ENCODE data around the gene EXOSC5. TPM values are rescaled to one million over a fixed set of nuclear protein-coding genes. Genes with fewer than 3 reads are reported as not detected.
A peak's percentile ranks its signal among the peaks of the same experiment; 100 is the strongest.

EXOSC5 gene
- total RNA-seq, 2 experiments from 2014 or later, result 40.0 to 55.8 TPM

DNA sequence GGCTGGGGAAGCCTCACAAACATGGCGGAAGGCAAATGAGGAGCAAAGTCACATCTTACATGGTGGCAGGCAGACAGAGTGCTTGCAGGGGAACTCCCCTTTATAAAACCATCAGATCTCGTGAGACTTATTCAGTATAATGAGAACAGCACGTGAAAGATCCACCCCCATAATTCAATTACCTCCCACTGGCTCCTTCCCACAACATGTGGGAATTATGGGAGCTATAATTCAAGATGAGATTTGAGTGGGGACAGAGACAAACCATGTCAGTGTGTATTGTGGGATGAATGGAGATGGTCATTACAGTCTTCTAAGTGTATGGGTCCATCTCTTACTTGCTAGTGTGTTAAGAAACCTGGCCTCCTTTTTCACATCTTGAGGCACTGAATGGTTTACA, 4.9 kb upstream of the EXOSC5 start:
- POLR2A ChIA-PET, result no interaction called here
- intact Hi-C loops (cut with micrococcal nuclease; ENCODE audit: unreplicated experiment), result no loop called here
- Histone ChIP-seq H3K27ac (ENCODE audit: low read depth, low read length, poor library complexity, severe bottlenecking) (no peak overlapping the region), H3K9me3 (ENCODE audit: low read length) (no peaks in the 10 kb centered on the region), H3K9me2 (ENCODE audit: insufficient read depth, low read length) (no peaks in the 10 kb centered on the region), H3K4me2 (ENCODE audit: low read length) (no peak overlapping the region), H3K4me1 (ENCODE audit: insufficient read depth, low read length, poor library complexity, severe bottlenecking) (peaks cover 12% of the 10 kb centered on the region), H2AFZ (ENCODE audit: low read length) (no peak overlapping the region), H3K36me3 (ENCODE audit: insufficient read depth, low read length) (no peaks in the 10 kb centered on the region), H3K4me3 (ENCODE audit: low read depth, low read length, poor library complexity, severe bottlenecking) (no peak overlapping the region), H3K79me2 (ENCODE audit: insufficient read depth, low read depth, low read length) (peaks cover 13% of the 10 kb centered on the region; the same call in 1 of the 2 replicates), H4K20me1 (ENCODE audit: insufficient read depth, low read length) (no peaks in the 10 kb centered on the region)
- CTCF ChIA-PET (ENCODE audit: unreplicated experiment), result interaction anchor here (1.0 kb wide), 1 partner anchor 37 kb away, joined by 3 read pairs; the partner anchor contains the start of gene DMAC2
- no TSS peak for BruUV-seq (replicated peaks)
- DNase-seq (ENCODE audit: low spot score), result no peak
- TF ChIP-seq, protein P1, sequence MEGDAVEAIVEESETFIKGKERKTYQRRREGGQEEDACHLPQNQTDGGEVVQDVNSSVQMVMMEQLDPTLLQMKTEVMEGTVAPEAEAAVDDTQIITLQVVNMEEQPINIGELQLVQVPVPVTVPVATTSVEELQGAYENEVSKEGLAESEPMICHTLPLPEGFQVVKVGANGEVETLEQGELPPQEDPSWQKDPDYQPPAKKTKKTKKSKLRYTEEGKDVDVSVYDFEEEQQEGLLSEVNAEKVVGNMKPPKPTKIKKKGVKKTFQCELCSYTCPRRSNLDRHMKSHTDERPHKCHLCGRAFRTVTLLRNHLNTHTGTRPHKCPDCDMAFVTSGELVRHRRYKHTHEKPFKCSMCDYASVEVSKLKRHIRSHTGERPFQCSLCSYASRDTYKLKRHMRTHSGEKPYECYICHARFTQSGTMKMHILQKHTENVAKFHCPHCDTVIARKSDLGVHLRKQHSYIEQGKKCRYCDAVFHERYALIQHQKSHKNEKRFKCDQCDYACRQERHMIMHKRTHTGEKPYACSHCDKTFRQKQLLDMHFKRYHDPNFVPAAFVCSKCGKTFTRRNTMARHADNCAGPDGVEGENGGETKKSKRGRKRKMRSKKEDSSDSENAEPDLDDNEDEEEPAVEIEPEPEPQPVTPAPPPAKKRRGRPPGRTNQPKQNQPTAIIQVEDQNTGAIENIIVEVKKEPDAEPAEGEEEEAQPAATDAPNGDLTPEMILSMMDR (conservative IDR thresholded peaks at IDR 0.05; ENCODE audit: low read length), result no peak
- no peak for TF ChIP-seq EZH2phosphoT487 (IDR thresholded peaks at IDR 0.05; ENCODE audit: borderline replicate concordance, low read depth, low read length)

DNA sequence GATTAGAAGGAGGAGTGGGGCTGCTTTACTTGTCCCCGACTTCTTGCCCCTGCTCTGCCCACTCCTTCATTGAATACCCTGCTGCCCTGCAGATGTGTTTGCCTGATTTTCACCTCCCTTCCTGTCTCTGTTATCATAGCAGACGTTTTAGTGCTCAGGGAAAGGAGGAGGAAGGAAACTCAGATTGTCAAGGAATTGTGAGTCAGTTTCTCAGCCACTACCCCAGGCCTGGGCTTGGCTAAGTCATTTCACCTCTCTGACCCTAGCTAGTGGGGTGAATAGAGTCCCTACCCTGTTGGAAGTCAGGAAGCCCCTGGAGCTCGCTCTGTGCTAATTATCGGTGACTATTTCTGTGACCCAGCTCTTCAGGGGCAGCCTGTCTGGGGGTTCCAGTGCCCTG, 4.3 kb upstream of the EXOSC5 start:
- DNase-seq (ENCODE audit: low spot score), result no peak
- CTCF ChIA-PET (ENCODE audit: unreplicated experiment), result interaction anchor here (1.0 kb wide), 1 partner anchor 38 kb away, joined by 3 read pairs; the partner anchor contains the start of gene DMAC2
- TF ChIP-seq EZH2phosphoT487 (IDR thresholded peaks at IDR 0.05; ENCODE audit: borderline replicate concordance, low read depth, low read length), result no peak
- TF ChIP-seq, protein P1 (conservative IDR thresholded peaks at IDR 0.05; ENCODE audit: low read length), result no peak
- Histone ChIP-seq H3K36me3 (ENCODE audit: insufficient read depth, low read length) (no peaks in the 10 kb centered on the region), H4K20me1 (ENCODE audit: insufficient read depth, low read length) (no peaks in the 10 kb centered on the region), H3K9me3 (ENCODE audit: low read length) (no peaks in the 10 kb centered on the region), H2AFZ (ENCODE audit: low read length) (no peak overlapping the region), H3K4me1 (ENCODE audit: insufficient read depth, low read length, poor library complexity, severe bottlenecking) (peaks cover 12% of the 10 kb centered on the region), H3K4me2 (ENCODE audit: low read length) (no peak overlapping the region), H3K27ac (ENCODE audit: low read depth, low read length, poor library complexity, severe bottlenecking) (no peak overlapping the region), H3K9me2 (ENCODE audit: insufficient read depth, low read length) (no peaks in the 10 kb centered on the region), H3K79me2 (ENCODE audit: insufficient read depth, low read depth, low read length) (peaks cover 18% of the 10 kb centered on the region), H3K4me3 (ENCODE audit: low read depth, low read length, poor library complexity, severe bottlenecking) (no peak overlapping the region)
- POLR2A ChIA-PET, result no interaction called here
- BruUV-seq (replicated peaks), result no TSS peak
- intact Hi-C loops (cut with micrococcal nuclease; ENCODE audit: unreplicated experiment), result no loop called here

DNA sequence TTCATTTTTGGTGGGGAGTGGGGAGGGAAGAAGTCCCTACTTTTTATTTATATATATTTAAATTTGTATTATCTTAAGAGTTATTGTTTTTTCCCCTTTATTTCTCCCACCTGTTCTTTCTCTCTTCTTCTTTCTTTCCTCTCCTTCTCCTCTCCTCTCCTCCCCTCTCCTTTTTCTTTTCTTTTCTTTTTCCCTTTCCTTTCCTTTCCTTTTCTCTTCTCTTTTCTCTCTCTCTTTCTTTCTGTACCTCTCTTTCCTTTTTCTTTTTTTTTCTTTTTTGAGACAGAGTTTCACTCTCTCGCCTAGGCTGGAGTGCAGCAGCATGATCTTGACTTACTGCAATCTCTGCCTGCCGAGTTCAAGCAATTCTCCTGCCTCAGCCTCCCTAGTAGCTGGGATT, 2.4 kb upstream of the EXOSC5 start:
- H3K79me2 ChIP-seq (ENCODE audit: insufficient read depth, low read depth, low read length), result peaks cover 34% of the 10 kb centered on the region
- peaks cover 3% of the 10 kb centered on the region; the same call in 1 of the 2 replicates for H3K36me3 ChIP-seq (ENCODE audit: insufficient read depth, low read length)
- no peak overlapping the region for H3K4me3 ChIP-seq (ENCODE audit: low read depth, low read length, poor library complexity, severe bottlenecking)
- TF ChIP-seq, protein P1 (conservative IDR thresholded peaks at IDR 0.05; ENCODE audit: low read length), result no peak
- no peak for TF ChIP-seq EZH2phosphoT487 (IDR thresholded peaks at IDR 0.05; ENCODE audit: borderline replicate concordance, low read depth, low read length)
- no TSS peak for BruUV-seq (replicated peaks)
- CTCF ChIA-PET (ENCODE audit: unreplicated experiment), result no interaction called here
- POLR2A ChIA-PET, result no interaction called here
- peak overlapping the region; percentile 87; the same call in 1 of the 2 replicates for H3K4me2 ChIP-seq (ENCODE audit: low read length)
- DNase-seq (ENCODE audit: low spot score), result no peak
- no peaks in the 10 kb centered on the region for H4K20me1 ChIP-seq (ENCODE audit: insufficient read depth, low read length)
- no peaks in the 10 kb centered on the region for H3K9me2 ChIP-seq (ENCODE audit: insufficient read depth, low read length)
- H3K4me1 ChIP-seq (ENCODE audit: insufficient read depth, low read length, poor library complexity, severe bottlenecking), result peaks cover 29% of the 10 kb centered on the region
- no peak overlapping the region for H2AFZ ChIP-seq (ENCODE audit: low read length)
- no peak overlapping the region for H3K27ac ChIP-seq (ENCODE audit: low read depth, low read length, poor library complexity, severe bottlenecking)
- no peaks in the 10 kb centered on the region for H3K9me3 ChIP-seq (ENCODE audit: low read length)
- intact Hi-C loops (cut with micrococcal nuclease; ENCODE audit: unreplicated experiment), result no loop called here
